GM12874 (cell line): ENCODE results near the gene TSPAN19.

Experiments used
- CTCF ChIP-seq: IDR thresholded peaks from 2 replicates; pipeline ENCODE4 v1.5.1; 2011; ENCODE audit warnings: low read depth, mild to moderate bottlenecking, control low read depth, low read length, moderate library complexity; ENCODE audit not compliant: insufficient read depth

TSPAN19 gene

GRCh38 chr12:84986117-84986516 lies 50.0 kb downstream of the TSPAN19 start:
- TF ChIP-seq CTCF: no peak

GRCh38 chr12:84983289-84983688 lies 52.8 kb downstream of the TSPAN19 start:
- no peak for TF ChIP-seq CTCF

GRCh38 chr12:84982888-84983287 lies 53.2 kb downstream of the TSPAN19 start:
- no peak for TF ChIP-seq CTCF

GRCh38 chr12:84978921-84979320 lies 57.2 kb downstream of the TSPAN19 start:
- no peak for TF ChIP-seq CTCF

- TF ChIP-seq CTCF: no peak
These were observed 59.9 kb downstream of the TSPAN19 start for GRCh38 chr12:84976133-84976532.

- TF ChIP-seq CTCF: no peak
These were observed 61.8 kb downstream of the TSPAN19 start for GRCh38 chr12:84974155-84974815.

GRCh38 chr12:84973026-84973425 lies 63.1 kb downstream of the TSPAN19 start:
- TF ChIP-seq CTCF: no peak

DNA sequence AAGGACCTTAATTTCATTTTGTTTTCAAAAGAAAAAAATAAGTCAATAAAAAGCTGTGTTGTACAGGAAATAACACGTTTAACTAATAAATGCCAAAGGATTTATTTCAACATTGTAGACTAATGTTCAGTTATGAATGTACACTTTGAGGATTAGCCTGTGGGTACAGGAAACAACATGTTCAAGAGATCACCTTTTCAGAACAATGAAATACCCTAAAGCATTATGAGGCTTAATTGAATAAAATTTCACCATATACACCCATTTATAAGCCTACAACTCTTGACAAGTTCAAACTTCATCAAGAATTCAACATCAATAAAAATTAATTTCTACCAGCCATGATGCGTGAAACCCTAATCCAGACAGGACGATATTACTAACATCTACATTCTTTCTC lies 66.9 kb downstream of the TSPAN19 start:
- TF ChIP-seq CTCF: no peak
